GM11168 (cell line): ENCODE measurements around the gene LRPPRC.
"Not testable (repeated sequence)": the region's sequence is repeated elsewhere in the genome, so short reads cannot be mapped to it uniquely, and the experiment has no call there.

Experiments
- in situ Hi-C: fragments of 300-500 bp; cut with MboI; formaldehyde crosslinking; loops from one replicate; pipeline ENCODE4 v1.12.0; 2022; ENCODE audit warnings: low sequenced_read_pairs; ENCODE audit not compliant: unreplicated experiment

LRPPRC gene

DNA sequence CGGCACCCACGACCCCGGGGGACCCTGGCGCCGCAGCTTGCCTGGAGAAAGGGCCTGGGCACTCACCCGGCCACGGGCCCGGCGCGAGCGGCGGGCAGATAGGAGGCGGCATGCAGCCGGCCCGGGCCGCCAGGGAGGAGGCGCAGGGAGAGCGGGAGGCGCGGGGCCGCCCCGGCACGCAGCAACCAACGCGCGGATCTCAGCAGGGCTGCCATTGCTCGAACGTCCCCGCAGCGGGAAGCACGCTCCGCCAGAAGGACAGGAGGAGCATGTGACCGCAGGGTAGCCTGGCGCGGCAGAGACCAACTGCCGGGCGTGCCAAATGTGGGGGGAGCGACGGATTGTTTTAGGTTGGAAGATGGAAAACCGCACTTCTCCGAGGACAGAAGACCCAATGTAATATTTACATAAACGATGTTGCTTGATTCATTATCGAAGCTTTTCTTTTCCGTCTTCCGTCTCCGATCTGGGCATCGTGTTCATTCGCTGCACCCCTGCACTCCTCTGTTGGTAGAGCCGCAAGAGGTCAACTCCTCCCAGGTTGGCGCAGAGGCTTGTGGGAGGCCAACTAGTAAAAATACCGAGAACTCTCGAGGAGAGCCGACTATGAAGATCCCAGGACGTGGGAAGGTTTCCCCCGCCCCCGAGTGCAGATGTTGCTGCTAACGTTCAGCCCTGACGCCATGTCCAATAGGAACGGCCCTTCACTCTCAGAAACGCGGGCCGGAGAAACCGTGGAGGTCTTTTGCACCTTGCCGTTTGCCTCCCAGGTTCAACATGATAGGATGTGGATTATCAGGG, at the start of gene LRPPRC:
Gene LRPPRC, minus strand, starts transcription at position 257 of the 801 bp plus-strand sequence. Its CDS starts 42 bp downstream, at position 215.
- in situ Hi-C loops: no loop called here

DNA sequence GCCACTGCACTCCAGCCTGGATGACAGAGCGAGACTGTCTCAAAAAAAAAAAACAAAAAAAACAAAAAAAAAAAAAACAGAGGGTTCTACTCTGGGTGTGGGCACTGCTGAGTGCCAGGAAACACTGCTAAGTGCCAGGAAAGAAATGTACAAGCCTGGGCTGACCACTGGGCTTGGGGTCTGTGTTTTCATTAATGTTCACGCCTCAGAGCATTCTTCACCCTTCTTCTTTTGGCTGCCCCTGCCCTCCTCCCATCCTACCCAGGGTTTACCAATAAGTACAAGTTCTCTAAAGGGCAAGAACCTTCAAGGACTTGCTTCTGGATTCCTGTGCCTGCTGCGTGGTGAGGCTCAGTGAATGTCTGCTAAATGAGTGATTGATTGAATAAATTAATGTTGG, 49.3 kb upstream of the LRPPRC start:
- in situ Hi-C loops: no loop called here

DNA sequence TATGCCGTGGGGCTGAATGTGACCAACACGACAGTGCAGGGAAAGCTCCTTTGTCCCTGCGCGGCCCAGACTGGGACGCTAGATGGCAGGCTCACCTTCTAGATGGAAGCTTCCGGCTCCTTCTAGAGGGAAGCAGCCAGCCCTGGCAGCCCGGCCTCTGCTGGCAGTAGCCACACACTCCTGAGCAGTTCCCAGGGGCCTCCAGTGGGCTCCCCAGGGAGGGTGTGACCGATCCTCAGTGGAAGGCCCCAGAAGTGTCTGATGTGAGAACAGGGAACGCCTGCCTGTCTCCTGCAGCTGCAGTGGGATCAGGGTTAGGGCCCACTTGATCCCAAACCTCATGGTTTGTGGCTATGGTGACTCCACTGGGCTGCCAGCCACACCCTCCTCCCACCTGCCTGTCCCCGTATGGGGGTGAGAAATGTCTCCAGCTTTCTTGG, 48.5 kb upstream of the LRPPRC start:
- in situ Hi-C loops: no loop called here

DNA sequence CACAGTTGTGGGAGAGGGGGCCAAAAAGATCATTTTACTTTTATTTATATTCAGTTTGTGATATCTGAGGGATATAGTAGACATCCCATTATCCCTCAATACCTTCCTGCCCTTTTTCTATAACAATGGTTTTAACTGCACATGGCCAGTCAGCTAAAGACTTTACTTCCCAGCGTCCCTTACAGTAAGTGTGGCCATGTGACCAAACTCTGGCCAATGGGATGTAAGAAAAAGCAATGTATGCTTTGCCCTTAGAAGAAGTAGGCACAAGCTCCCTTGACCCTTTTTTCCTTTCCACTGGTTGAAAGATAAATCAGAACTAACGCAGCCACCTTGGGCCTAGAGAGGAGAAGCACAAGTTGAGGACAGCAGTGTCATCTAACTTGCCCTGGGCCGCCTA, 44.6 kb upstream of the LRPPRC start:
- in situ Hi-C loops: no loop called here

DNA sequence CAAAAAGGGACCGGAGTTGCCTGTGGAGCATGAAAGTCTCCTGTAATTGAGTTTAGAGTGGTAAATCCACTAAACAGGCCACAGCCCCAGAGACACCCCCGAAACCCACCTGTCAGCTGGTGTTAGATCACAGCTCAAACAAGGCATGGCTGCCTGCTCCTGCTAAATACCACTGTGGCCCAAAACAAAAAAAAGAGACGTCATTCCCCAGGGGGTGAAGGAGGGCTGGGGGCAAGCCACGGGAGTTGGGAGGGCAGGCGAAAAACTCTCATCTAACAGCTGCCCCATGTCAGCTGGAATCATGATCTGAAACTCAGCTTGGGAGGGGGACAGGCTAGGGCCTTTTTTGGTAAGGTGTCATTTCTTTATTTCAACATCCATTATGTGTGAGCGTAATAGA, 42.5 kb upstream of the LRPPRC start:
- in situ Hi-C loops: no loop called here

DNA sequence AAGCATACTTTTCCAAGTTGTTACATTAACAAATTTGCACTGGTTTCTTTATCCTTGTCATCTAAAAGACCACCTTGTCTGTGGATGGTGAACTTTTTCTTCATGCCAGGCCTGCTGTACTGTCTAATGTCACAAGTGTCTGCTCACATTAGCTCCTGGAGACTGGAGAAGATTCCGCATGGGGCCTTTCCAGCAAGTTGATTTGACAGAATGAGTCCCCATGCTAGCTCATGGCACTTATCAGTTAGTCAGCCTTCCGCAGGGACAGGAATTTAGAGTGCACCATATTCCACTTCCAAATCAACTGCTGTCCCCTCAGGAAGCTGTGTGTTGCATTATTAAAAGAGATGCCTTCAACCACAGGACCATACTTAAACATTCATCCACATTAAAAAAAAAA, 41.4 kb upstream of the LRPPRC start:
- in situ Hi-C loops: no loop called here

DNA sequence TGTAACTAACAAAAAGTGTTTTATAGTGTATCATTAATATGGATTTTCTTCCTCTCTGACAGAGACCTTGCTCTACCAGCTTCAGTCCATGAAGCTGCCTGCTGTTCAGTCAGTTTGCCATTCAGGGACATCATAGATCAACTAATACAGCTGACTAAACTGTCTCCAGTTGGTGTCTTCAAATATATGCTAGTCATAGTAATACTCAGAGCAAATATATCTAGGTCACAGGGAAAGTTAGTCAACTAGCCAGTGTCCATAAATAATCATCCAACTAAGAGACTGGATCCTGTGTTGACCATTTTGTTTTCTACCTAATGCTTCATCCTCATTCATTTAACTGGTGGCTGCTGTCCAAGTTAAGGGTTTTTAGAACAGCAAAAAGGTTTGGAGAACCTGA, 38.2 kb upstream of the LRPPRC start:
- in situ Hi-C loops: no loop called here

DNA sequence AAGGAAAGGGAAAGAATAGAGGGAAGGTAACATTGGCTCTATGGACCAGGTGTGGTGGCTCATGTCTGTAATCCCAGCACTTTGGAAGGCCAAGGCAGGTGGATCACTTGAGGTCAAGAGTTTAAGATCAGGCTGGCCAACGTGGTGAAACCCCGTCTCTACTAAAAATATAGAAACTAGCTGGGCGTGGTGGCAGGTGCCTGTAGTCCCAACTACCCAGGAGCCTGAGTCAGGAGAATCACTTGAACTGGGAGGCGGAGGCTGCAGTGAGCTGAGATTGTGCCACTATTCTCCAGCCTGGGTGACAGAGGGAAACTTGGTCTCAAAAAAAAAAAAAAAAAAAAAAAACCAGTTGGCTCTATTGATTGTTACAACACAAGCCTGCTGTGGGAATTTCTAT, 31.3 kb upstream of the LRPPRC start:
- in situ Hi-C loops: not testable (repeated sequence)

DNA sequence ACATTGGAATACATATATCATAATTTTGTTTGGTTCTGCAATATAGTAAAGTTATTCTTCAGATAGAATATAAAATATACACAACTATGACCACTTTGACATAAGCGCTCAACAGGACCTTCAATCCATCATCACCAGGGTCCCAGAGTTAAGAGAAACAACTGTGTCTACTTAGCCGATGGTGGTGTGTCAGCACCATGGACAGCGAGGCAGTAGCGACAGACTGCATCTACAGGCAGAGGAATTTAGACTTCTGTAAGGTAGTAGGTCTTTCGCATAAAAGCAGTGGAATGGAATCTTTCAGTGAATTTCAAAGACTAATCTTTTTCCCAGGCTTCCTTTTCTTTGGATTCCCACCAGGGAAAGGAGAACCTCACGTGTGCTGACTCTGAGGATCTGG, 20.5 kb upstream of the LRPPRC start:
- in situ Hi-C loops: no loop called here

DNA sequence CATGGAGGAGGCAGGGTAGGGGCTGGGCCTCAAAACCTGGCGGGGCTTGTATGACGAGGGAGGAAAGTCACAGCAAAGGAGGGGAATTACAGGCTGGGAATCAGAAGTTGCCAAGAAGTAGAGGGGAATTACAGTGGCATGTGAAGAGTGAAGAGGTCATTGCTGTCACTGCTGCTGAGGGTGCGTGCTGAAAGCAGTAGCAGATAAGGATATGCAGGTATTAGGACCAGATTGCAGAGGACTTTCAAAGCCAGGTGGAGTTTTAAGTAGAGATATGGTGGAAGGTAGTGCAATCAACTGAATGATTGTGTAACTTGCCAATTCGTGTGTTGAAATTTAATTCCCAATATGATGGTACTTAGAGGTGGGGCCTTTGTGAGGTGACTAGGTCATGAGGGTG, 19.4 kb upstream of the LRPPRC start:
- in situ Hi-C loops: no loop called here

DNA sequence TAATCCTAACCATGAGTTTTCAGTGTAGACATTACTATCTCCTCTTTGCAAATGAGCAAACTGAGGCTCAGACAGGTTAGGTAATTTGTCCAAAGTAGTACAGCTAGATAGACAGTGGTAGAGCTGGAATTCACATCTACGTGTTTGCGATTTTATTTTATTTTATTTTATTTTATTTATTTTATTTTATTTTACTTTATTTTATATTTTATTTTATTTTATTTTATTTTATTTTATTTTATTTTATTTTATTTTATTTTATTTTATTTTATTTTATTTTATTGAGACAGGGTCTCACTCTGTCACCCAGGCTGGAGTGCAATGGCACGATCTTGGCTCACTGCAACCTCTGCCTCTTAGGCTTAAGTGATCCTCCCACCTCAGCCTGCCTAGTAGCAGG, 17.4 kb upstream of the LRPPRC start:
- in situ Hi-C loops: not testable (repeated sequence)

DNA sequence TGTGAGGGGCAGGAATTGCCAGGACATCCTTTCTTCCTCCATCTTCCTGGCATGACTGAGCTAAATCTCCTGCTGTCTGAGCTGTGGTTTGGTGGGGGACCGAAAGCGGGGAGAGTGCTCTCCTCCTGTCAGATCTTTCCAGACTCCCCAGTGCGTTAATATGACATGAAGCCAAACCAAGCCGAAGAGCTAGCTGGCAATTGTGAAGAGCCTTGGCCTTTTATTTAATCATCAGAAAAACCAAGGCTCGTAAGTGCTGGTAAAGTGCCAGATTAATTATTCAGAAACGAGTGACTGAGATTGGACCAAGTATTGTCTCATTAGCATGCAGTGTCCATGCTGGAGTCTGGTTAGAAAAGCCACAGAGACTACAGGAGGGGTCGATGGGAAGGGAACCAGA, 14.5 kb upstream of the LRPPRC start:
- in situ Hi-C loops: no loop called here

DNA sequence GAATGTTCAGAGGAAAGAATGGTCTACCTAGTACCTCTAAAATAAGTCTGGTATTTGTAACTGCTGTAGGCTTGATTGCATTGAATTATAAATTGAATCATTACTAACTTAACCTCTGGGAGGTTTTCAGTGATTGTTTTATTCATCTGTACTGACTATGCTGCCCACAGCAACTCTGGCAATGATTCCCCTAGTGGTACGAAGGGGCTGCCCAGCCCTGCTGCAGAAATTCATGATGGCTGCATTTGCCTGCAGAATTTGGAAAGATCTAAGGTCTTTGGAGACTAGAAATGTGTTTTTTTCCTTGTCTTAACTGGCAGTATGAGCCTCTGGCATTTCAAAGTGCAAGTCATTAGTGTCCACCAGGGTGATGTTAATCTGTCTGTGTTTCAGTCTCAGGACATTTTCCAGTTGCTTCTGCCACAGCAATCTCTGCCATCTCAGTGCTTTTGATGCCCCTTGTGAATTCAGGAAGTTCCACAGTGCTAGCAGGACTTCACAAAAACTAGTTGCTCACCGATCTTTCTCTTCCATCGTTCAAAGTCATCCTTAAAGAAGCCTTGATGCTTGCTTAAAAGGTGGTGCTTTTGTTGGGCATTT, 13.4 kb upstream of the LRPPRC start:
- in situ Hi-C loops: no loop called here

DNA sequence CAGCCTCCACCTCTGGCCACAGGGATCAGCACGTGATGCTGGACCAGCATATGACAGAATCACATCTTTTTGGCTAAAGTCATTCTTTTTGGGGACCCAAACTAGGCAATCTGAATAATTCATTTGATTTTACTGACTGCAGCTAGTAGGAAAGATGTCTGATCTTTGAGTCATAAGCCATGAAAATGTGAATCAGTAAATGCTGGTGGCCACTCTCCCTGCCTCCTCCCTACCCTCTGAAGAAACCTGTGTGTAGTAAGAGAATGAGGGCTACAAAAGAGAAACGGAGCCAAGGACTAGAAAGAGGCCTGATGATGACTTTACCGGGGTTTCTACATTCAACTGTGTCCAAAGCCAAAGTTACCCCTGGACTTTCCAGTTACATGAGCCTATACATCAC, 10.1 kb upstream of the LRPPRC start:
- in situ Hi-C loops: no loop called here

DNA sequence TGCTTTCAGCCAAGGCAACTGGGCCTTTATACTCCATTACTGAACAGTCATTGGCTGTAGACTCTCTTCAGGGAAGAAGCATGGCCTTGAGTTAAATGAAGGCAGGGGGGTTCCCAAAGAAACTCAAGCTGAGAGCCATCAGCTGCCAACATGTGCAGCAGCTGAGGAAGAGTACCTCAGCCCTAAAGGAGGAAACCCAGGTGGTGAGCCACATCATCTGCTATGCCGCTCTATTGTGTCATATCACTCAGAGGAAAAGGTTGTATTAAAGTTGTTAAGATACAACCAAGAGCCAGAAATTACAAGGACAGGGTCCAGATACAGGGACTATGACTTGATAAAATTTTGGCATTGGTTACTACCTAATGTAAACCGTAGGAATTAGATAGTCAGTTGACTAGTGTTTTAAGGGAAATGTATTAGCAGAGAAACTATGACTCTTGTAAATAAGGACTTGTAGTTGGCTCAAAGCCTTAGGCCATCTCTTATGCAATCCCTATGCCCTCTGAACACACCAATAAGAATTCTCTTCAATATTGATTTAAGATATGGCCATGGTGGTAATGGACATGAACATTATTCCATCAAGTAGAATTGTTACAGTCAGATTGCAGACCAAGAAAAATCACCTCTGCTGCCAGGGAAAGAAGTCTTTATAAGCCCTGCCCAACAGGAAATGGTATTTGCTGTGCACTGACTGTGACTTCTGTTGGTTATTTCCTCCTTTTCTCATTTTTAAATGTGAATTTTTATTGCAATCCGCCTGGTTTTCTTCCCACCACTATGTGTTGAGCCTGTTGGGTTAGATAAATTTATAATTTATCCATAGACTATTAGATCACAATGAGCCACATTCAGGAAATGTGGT, 9.2 kb upstream of the LRPPRC start:
- in situ Hi-C loops: no loop called here

DNA sequence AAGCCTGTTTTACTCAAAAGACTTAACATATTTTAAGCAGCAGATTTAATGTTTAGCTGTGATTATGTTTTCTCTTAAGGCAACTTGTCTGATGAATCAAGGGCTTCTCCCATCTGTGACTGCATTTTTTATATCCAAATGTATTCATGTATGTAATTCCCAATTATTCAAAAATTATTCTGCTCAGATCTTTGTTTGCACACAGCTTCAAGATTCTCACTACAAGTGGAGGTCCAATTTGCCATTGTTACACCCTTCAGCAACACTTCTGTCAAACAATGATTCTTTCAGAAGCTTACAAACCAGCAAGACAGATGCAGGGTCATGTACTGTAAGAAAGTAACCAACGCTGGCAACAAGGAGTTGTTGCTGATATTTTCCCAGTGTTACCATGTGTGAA, 5.9 kb upstream of the LRPPRC start:
- in situ Hi-C loops: no loop called here

DNA sequence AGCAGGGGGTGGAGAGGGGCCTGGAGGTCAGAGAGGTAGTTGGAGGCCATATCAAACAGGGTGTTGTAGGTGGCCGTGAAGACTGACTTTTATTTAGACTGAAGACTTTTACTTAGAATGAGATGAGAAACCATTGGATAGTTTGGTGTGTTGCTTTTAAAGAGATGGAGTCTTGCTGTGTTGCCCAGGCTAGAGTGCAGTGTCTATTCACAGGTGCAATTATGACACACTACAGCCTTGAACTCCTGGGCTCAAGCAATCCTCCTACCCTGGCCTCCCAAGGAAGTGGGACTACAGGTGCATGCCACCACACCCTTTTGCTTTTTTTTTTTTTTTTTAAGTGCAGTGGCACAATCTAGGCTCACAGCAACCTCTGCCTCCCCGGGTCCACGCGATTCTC, 2.5 kb upstream of the LRPPRC start:
- in situ Hi-C loops: no loop called here

DNA sequence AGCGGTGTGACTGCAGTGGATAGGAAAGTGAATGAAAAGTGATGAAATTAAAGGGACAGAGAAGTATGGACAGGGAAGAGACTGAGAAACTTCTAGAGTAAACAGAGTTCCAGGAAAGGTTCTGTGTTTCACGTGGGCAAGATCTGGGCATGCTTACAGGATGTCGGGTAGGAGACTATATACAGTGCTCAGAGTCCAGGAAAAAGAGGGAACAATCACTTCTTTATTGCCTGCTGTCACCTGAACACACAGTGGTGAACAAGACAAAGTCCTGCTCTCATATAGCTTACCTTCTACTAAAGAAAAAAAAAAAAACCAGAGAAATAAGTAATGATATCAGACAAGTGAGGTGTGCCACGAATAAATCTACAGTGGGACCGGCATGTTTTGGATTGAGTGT, 2.4 kb downstream of the LRPPRC start:
- in situ Hi-C loops: no loop called here

DNA sequence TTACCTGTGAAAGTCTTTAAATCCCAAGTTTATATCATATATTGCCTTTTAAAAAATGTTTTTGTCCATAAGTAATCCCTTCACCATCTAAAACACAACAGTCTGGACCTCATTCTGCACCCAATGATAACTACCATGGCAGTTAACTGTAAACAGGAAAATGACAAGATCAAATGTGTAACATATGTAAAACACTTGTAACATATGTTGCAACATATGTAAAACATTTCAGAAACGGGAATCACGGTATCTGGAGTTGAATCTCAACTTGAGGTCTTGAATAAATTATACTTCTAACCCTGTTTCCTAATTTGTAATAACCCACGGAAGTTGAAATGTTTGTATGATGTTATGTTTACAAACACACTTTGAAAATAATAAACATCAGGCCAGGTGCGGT, 6.2 kb downstream of the LRPPRC start:
- in situ Hi-C loops: no loop called here

DNA sequence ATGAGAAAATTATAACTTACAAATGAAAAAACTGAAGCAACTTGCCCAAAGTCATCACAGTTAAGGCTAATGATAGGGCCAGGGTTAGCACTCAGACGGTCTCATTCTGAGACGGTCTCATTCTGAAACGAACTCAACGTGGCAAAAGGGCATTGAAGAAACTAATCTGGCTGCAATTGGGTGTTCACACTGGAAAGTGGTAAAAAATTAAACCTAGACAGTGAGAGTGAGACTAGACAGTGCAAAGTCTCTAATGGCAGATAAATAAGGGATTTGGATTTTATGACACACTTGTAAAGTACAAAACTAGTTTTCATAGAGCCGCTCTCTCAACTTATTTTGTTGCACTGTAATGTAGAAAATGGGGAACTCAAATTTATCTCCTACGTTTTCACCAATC, 9.2 kb downstream of the LRPPRC start:
- in situ Hi-C loops: no loop called here

DNA sequence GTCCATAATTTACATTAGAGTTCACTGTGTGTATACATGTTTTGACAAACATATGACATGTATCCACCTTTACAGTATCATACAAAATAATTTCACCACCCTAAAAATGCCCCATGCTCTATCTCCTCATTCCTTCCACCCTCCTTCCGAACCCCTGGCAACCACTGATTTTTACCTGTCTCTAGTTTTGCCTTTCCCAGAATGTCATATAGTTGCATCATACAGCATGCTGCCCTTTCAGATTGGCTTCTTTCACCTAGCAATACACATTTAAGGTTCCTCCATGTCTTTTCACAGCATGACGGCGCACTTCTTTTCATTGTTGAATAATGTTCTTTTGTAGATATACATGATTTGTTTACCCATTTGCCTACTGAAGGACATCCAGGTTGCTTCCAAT, 10.4 kb downstream of the LRPPRC start:
- in situ Hi-C loops: no loop called here
